NCI-H748 treated with DMSO at 0.1 percent for 48 hours (cell line): Measurements from ENCODE around the gene PROKR1.
"Not testable (repeated sequence)": the region's sequence is repeated elsewhere in the genome, so short reads cannot be mapped to it uniquely, and the experiment has no call there.

Source experiments
- DNase-seq: peaks from one replicate; lab custom pipeline; 2025; lab: John Stamatoyannopoulos, UW

Gene PROKR1

DNA sequence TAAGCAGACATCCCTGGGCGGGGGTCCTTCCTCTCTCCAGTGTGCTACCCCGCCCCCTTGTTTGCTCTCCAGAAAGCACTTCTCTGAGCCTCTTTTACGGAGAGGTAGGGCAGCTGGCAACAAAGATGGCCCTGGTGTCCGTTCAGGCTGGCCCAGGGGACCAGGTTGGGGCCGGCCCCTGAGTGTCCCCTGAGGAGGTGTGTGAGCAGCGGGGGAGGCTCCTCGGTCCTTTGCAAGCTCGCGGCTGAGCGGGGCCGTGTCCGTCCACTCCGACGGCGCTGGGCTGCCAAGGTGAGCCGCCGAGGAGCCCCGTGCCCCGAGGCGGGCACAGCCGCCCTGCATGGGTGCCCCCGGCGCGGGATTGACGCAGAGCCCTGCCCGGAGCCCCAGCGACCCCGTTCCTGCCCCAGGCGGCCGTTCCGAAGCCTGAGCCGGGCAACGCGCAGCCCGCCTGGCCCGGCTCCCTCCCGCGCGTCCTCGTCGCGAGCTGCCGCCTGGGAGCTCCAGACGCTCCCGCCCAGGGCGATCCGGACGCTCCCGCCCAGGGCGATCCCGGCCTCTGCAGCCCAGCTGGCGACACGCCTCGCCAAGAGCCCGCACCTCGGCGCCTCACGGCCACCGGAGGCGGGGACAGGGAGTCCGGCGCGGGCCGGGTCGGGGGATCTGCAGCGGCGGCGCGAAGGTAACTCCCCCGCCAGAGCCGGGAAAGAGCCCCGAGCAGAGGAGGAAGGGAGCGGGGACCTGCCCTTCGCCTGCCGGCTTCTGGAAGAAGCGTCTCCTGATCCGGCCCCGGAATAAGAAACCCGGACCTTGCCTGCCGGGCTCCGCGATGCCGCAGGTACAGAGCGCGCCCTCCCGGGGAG is at the start of gene PROKR1:
PROKR1 (plus strand) TSS at position 569 of the 863 bp plus-strand sequence. CDS start 2,243 bp downstream, outside the sequence.
- no peak for DNase-seq

- DNase-seq, result no peak
Measured at GRCh38 chr2:68594041-68594440, 49.3 kb upstream of the PROKR1 start.

DNA sequence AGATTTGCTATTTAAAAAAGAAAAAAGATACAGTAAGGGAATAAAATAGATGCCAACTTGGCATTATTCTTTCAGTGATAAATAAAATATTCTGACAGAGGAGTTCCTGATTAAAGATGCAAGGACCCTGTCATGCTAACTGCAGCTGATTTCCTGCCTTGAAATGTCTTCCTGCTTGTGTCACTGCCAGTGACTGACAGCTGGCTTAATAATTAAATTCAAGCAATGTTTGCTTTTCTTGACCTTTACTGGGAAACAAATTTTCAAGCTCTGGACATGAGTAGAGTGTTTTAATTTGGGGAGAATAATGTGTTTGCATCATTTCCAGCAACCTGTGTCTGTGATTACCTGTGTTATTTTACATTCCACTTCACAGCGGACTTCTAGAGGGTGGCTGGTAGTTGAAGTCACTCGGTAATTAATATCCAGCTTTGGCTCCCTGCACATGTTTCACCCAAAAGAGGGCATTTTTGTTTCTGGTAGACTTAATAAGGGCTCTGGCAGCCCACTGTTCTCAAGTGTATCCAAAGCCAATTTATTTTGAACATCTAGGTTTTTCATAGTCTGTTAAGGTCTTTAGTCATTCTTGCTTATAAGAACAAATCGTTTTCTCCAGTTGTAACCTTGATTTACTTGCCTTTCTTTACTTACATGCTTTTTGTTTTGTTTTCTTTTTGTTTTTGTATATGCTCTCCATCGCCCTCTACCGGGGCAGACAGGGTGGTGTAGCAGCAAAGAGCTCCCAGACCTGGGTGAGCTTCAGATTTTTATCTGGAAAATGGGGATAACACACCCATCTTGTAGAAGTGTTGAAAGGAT is 48.5 kb upstream of the PROKR1 start:
- peak; percentile 7 for DNase-seq

GRCh38 chr2:68595493-68595785 is 47.9 kb upstream of the PROKR1 start:
- DNase-seq, result not testable (repeated sequence)

GRCh38 chr2:68600495-68600894 is 42.9 kb upstream of the PROKR1 start:
- DNase-seq, result not testable (repeated sequence)

- no peak for DNase-seq
Measured at GRCh38 chr2:68603059-68603458, 40.3 kb upstream of the PROKR1 start.

GRCh38 chr2:68604077-68604476 is 39.3 kb upstream of the PROKR1 start:
- DNase-seq, result no peak

DNA sequence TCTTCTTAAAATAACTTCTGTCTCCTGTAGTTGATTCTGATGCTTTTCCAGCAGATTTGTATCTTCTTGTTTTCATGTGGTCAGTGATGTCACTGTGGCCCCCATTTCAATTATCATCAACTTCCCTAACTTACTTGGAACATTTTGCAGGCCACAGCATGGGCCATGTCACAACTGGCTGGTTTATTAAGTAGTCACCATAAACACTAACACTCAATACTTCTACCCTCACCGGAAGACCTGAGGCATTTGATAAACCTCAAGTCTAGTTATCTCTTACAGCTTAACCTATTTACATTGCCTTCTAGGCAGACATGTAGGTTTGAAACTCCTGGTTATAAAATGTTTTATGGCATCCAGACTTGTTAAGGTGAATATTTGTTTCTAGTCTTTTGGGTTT is 37.4 kb upstream of the PROKR1 start:
- DNase-seq, result no peak

- no peak for DNase-seq
Measured at GRCh38 chr2:68606759-68607158, 36.6 kb upstream of the PROKR1 start.

DNA sequence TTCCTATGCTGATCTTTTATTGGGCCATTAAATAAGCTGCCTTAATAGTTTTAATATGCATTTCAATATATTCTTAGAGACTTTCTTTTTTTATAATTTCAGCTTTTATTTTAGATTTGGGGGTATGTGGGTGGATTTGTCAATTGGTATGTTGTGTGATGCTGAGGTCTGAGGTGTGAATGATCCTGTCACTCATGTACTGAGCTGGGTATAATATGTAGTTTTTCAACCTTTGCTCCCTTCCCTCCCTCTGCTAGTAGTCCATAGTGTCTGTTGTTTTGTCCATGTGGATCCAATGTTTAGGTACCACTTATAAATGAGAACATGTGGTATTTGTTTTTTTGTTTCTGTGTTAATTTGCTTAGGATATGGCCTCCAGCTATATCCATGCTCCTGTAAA is 35.5 kb upstream of the PROKR1 start:
- no peak for DNase-seq

GRCh38 chr2:68612765-68613519 is 30.4 kb upstream of the PROKR1 start:
- no peak for DNase-seq

DNA sequence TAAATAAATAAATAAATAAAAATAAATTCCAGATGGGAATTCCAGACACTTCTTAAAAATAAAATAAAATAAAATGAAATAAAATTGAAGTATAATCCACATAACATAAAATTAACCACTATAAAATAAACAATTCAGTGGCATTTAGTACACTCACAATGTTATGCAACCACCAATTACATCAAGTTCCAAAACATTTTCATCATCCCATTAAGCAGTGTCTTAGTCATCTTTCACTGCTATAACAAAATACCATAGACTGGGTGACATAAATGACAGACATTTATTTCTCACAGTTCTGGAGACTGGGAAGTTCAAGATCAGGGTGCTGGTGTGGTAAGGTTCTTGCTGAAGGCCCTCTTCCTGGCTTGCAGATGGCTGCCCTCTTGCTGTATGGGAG is 22.6 kb upstream of the PROKR1 start:
- no peak for DNase-seq

- no peak for DNase-seq
Measured at GRCh38 chr2:68623820-68624219, 19.6 kb upstream of the PROKR1 start.

DNA sequence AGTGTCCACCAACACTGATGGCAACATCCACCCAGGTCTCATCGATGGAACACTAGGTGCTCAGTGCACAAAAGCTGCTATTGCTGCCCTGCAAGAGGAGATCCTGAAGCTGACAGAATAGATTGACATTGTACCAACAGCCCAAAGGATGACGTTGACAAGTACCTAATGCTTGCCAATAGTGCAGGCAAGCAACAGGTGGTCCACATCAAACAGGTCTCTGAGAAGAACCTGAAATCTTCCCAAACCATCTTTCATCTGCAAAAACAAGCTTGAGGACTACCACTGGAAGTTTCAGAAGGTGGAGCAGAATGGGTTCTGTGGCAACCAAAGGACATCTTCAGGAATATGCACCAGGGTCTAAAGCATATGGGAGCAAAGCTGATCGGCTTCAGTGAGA is 15.8 kb upstream of the PROKR1 start:
- no peak for DNase-seq

GRCh38 chr2:68632021-68632420 is 11.4 kb upstream of the PROKR1 start:
- DNase-seq, result no peak

DNA sequence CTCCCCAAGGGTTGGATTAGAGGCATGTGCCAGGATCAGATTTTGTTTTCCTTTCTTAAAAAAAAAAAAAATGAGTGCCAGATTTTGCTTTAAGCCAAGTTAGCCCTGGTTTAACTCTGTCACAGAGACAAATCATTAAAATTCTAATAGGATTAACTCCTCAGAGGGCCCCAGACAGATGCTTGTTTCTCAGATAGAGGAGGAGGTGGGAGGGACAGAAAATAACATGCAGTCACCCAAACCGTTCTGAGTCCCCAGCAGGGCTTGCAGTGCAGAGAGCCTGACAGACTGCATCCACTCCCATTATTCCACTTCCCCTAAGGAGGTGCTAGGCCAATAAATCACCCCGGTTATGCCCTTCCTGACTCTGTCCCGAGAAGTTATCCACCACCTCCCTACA is 6.3 kb upstream of the PROKR1 start:
- DNase-seq, result no peak

DNA sequence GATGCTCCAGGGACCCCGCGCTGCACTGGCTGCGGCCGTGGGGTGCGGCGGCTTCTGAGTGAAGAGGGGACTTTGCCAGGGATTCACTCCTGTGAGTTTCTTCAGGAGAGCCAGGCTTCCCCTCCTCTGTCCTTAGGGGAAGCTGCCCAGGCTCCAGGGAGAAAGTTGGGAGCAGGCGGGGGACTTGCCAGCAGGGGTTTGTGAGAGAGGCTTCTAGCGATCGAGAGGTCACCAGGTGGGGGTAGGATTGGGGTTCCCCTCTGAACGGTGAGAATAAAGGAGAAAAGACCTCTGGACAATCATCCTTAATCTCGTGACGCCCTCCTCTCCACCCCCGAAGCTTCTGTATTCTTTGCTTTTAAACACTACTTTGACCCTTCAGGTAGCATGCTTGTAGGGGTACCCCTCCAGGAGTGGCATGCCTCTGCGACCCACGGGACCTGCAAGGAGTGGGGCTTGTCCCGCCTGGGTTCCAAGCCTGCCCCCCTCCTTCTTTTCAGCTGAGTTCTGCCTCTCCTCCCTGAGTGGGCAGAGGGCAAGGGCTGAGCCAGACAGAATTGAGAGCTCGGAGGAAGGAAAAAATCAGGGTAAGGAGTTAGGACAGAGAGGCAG is 601 bp downstream of the PROKR1 start:
- no peak for DNase-seq

DNA sequence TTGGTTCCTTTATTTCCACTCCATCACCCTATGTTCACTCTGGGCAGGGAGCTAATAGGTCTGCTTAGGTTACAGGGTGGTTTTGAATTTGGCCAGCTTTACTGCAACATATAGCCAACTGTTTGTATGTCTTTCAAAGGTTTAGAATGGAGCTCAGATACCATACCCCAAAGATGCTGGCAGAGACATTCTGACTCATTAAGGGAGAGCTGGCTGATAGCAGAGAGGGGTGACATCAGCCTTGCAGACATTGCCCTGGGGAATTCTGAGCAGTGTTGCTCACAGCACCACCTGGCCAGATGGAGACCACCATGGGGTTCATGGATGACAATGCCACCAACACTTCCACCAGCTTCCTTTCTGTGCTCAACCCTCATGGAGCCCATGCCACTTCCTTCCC is 2.1 kb downstream of the PROKR1 start:
- no peak for DNase-seq

DNA sequence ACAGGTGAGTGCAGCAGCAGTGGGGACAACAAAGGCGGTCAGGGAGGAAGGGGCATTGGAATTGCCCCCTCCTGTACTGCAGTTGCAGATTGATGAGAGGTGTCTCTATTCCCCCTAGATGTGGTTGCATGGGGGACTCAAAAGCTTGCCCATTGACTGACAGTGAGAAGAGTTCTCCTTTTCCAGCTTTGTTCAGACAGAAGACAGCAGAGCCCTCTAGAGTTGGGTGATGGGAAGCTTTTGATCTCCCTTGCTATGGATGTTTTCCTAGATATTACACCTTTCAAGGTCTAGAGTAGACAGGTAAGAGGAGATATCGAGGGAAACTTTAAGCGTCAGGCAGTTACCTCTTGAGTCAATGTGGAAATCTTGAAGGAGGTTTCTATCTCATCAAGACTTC is 2.9 kb downstream of the PROKR1 start:
- DNase-seq, result peak; percentile 17

DNA sequence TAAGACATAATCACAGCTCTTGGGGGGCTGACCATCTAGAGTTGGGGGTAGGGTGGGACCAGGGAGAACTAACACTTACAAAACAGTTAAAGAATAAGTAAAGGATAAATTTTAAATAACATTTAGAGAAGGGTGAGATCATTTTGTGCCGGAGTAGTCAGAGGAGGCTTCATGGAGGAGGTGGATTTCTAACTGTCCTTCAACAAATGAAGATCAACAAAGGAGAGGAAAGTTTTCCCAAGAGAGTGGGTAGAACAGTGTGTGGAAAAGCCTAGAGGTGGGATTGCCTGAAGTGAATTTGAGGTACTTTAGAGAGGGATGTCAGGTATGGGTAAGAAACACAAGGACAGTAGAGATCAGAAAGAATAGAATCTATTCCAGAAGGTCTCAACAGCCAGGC is 7.3 kb downstream of the PROKR1 start:
- no peak for DNase-seq

DNA sequence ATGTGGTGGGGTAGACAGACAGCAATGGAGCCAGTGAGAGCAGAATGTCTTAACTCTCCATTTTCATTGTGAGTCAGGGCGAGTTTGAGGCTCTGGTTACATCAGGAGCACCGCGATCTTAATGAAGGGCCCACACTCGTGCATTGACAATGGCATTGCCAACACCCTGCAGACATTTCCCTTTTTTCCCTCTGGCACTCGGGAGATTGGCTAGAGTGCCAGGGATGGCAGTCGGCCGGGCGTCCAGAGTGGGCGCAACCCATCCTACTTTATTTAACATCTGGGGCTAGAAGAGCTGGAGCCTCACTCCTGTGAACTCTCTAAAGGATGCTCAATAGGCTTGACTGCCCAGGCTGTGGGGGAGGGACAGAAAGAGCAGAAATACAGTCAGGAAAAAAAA is 9.7 kb downstream of the PROKR1 start:
- no peak for DNase-seq

- DNase-seq, result no peak
Measured at GRCh38 chr2:68653538-68653982, 10.2 kb downstream of the PROKR1 start.
